HG03135 (cell line): ENCODE measurements around the gene UACA.
"Not testable (repeated sequence)": the region's sequence is repeated elsewhere in the genome, so short reads cannot be mapped to it uniquely, and the experiment has no call there.

Source experiments
- ATAC-seq: cut with Tn5 transposase; IDR thresholded peaks from one replicate; pipeline ENCODE4 v1.9.1; 2021; ENCODE audit warnings: mild to moderate bottlenecking, moderate library complexity; ENCODE audit not compliant: unreplicated experiment

Gene UACA

DNA sequence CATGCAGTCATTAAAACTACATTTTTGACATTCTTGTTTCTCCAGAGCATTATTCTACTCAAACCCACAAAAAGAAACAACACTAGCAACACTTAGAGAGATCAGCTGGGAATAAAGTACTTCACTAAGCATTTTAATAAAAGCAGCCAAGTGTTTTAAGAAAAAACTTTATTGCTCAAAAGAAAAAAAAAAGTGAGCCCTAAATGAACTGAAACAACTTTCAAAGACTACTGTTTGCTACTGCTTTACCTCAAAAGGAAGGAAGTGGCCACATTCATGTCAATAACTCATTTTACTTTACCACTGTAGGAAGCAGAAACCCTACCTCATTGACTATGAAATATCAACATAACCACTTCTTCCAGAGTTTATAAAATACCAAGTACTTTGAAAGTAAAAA lies 91.3 kb downstream of the UACA start:
- ATAC-seq, result no peak

GRCh38 chr15:70670680-70671079 lies 92.7 kb downstream of the UACA start:
- ATAC-seq, result no peak

DNA sequence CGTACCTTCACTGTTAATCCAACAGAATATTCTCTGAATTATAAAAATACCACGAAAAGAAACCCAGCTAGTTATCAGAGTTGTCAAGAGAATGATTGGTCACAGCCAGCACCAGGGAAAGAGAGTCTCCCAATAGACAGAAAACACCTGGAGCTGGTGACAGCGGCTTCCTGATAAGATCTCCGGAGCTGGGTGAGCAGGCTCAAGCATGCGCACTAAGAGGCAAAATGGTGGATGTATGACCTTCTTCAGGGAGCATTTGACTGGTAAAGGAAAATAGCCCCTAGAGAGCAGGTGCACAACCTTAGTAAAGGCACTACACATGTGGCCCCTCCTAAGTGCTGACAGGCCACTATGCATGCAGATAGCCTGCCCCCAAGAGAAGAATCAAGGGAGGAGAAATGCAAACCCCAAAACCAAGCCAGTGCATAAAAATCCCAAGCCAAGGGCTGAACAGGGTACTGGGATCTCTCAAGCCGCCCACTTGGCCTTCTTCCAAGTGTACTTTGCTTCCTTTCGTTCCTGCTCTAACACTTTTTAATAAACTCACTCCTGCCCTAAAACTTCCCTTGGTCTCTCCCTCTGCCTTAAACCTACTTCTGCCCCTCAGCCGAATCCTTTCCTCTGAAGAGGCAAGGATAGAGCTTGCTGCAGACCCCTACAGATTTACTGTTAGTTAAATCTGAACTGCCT lies 93.2 kb downstream of the UACA start:
- ATAC-seq, result no peak

GRCh38 chr15:70669006-70669602 lies 94.3 kb downstream of the UACA start:
- ATAC-seq, result no peak

DNA sequence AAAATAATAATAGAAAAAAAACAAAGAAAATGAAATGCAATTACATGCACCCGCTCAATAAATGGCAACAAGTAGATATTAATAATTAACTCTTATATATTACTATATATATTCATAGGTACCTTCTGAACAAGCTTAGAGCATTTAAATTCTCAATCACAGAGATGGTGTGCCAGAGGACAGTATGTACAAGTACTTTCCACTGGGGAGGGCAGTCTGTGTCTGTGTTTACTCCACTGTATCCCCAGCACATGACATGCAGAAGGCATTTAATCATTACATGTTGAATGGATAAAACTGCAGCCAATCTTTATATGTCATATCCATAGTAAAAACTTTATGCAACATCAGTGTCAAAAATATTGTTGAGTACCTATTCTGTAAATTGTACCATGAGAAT lies 97.8 kb downstream of the UACA start:
- ATAC-seq, result no peak

DNA sequence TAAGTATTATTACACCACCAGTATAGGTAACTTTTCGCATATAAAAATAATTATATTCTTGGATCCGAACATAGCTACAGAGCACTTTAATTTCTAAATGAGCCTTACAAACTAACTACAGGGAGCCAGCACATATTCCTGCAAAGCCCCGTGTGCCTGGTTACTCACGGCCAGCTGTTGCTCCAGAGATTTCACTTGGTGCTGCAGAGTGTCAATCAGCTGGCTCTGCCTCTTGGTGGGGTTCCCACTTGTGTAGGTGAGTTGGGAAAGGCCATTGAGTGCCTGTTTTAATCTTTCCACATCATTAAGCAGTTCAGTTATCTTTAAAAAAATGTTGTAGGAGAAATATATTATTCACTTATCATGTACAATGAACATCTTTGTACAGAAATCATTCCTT lies 98.9 kb downstream of the UACA start:
- no peak for ATAC-seq

DNA sequence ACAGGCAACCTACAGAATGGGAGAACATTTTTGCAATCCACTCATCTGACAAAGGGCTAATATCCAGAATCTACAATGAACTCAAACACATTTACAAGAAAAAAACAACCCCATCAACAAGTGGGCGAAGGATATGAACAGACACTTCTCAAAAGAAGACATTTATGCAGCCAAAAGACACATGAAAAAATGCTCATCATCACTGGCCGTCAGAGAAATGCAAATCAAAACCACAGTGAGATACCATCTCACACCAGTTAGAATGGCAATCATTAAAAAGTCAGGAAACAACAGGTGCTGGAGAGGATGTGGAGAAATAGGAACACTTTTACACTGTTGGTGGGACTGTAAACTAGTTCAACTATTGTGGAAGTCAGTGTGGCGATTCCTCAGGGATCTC lies 100.3 kb downstream of the UACA start:
- not testable (repeated sequence) for ATAC-seq

GRCh38 chr15:70659662-70660061 lies 103.7 kb downstream of the UACA start:
- ATAC-seq, result no peak

DNA sequence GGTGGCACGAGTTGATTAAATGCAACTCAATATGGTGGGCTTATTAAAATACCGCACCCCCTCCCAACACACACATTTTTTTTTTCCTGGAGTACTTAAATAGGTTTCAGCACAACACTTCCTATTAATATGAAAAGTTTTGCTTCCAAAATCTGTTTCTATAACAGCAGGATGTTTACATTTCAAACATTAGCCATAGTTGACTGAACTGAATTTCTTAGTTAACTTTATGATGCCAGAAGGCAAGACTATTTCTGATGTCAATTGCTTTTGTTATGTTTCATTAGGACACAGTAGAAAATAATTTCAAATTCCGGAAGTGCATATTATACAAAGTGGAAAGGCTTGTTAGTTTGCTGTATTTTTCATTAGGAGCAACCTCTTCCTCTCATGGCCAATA lies 104.7 kb downstream of the UACA start:
- ATAC-seq, result no peak

- ATAC-seq, result no peak
Measured at GRCh38 chr15:70653426-70653825, 109.9 kb downstream of the UACA start.

GRCh38 chr15:70652341-70652740 lies 111.0 kb downstream of the UACA start:
- no peak for ATAC-seq

GRCh38 chr15:70651303-70651845 lies 112.0 kb downstream of the UACA start:
- no peak for ATAC-seq

DNA sequence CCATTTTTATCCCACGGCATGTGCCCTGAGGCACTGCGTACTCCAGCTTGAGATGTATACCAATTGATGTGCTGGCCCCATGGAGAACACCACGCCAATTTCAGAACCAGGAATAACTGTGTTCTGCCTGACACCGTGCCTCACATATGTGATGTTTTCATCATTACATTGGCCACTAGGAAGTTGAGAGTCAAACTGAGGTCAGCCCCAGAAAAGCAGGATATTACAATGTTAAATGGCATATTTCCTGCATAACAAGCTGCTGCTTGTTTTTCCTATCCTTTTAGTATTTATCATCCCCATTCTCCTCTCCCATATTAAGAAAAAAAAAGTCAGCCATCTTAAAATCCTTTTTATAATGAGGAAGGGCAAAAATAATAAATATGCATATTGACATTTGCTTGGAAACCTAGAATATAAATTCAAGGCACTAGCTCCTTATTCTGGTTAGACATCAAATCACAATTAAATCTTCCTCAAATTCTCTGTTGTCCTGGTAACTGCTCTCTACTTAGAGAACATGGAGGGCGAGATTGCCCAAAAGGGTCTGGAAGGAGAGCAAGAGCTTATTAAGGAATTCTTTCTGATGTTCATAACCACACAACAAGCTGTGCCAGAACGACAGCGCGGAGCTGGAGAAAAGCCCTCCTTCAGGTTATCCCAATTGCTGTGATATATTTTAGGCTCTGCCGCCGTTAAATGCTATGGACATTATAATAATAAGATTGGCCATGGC lies 112.6 kb downstream of the UACA start:
- ATAC-seq, result no peak

DNA sequence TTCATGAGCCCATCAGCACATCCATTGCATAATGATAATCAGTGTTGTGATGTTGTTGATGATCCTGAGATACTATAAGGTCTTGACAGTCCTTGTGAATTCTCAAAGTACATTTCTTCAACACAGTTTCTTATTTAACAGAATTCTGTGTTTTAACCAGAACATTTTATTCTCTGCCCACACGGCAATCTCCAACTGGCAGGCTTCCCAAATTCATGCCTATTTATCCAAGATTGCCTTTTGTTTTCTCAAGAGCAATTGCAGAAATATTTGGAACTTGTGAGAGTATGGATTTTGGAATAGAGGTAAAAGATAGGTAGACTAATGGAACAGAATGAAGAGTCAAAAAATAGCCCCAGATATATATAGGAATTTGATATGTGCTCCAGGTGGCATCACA lies 116.0 kb downstream of the UACA start:
- no peak for ATAC-seq

GRCh38 chr15:70646169-70646568 lies 117.2 kb downstream of the UACA start:
- no peak for ATAC-seq

GRCh38 chr15:70643783-70644125 lies 119.6 kb downstream of the UACA start:
- ATAC-seq, result no peak

DNA sequence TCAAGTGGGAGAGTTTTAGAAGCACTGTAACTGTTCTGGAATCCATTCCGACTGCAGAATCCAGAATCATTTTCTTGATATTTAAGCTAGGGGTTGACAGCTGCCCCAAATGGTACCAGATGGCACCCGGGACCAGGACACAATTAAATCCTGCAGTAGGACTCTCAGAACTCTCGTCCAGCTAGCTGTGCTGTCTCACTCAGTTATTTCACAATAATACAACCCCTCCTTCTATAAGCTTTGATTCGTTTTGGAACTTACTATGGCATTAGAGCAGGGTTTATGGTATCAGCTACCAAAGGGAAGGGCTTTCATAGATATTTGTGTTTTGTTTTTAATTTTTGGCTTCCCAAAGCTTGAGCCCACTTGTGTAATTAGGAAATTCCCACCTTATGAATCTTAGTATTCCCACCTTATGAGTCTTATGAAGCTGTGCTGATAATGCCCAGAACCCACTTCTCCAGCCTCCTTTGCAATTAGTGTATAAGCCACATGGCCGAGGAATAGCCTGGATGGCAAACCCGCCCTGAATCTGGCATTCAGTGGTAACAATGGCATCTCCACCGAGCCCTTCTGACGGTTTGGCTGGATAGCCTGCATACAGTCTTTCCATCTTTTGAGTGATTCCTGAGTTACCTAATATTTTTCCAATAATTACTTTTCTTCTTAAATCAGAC lies 120.1 kb downstream of the UACA start:
- no peak for ATAC-seq

- ATAC-seq, result no peak
Measured at GRCh38 chr15:70636540-70637165, 126.7 kb downstream of the UACA start.

- no peak for ATAC-seq
Measured at GRCh38 chr15:70635895-70636294, 127.5 kb downstream of the UACA start.

GRCh38 chr15:70633991-70634390 lies 129.4 kb downstream of the UACA start:
- ATAC-seq, result no peak
